HepG2 (cell line): ENCODE measurements around the gene GNB3. TPM values are rescaled to one million over a fixed set of nuclear protein-coding genes. Genes with fewer than 3 reads are reported as not detected.

Experiments
- CHCHD3 ChIP-seq: sonication (generic); formaldehyde crosslinking; IDR thresholded peaks from 2 replicates; pipeline ENCODE4 v1.8.0; 2022; ENCODE audit warnings: mild to moderate bottlenecking, missing genetic modification reagents, moderate library complexity
- CHD4 ChIP-seq: fragments of 200-600 bp; sonication (generic); IDR thresholded peaks from 2 replicates; pipeline ENCODE4 v1.7.0; 2017; ENCODE audit warnings: mild to moderate bottlenecking, low read length, borderline replicate concordance
- HNF4A ChIP-seq: sonication (generic); formaldehyde crosslinking; IDR thresholded peaks from 2 replicates; pipeline ENCODE4 v1.4.0; 2020; ENCODE audit warnings: missing genetic modification reagents
- NFYB ChIP-seq: sonication (generic); formaldehyde crosslinking; IDR thresholded peaks from 2 replicates; pipeline ENCODE4 v1.4.0; 2020; ENCODE audit warnings: missing genetic modification reagents
- SMARCE1 ChIP-seq: fragments of 450-650 bp; IDR thresholded peaks from 2 replicates; pipeline ENCODE4 v1.6.1; 2017; ENCODE audit warnings: borderline replicate concordance
- SYNCRIP ChIP-seq: fragments of 200-400 bp; formaldehyde crosslinking; IDR thresholded peaks from 2 replicates; pipeline ENCODE4 v1.6.1; 2018; ENCODE audit warnings: mild to moderate bottlenecking, low read depth, low read length; ENCODE audit not compliant: insufficient read depth
- TEAD2 ChIP-seq: sonication (generic); formaldehyde crosslinking; IDR thresholded peaks from 2 replicates; pipeline ENCODE4 v1.9.0; 2021; ENCODE audit warnings: missing genetic modification reagents
- ZEB1 ChIP-seq: IDR thresholded peaks from 2 replicates; pipeline ENCODE4 v1.6.1; 2012; ENCODE audit warnings: mild to moderate bottlenecking, low read depth, inconsistent platforms; ENCODE audit not compliant: insufficient replicate concordance
- ZNF180 ChIP-seq: sonication (generic); formaldehyde crosslinking; IDR thresholded peaks from 2 replicates; pipeline ENCODE4 v1.4.0; 2020; ENCODE audit warnings: low read depth, missing genetic modification reagents, borderline replicate concordance
- ZNF207 ChIP-seq: fragments of 450-650 bp; IDR thresholded peaks from 2 replicates; pipeline ENCODE4 v1.6.1; 2016; ENCODE audit warnings: antibody characterized with exemption, borderline replicate concordance
- ZNF589 ChIP-seq: sonication (generic); formaldehyde crosslinking; conservative IDR thresholded peaks from 2 replicates; pipeline ENCODE4 v1.8.0; 2022; ENCODE audit warnings: mild to moderate bottlenecking, moderate library complexity, missing genetic modification reagents
- ZNF660 ChIP-seq: sonication (generic); formaldehyde crosslinking; IDR thresholded peaks from 2 replicates; pipeline ENCODE4 v1.5.1; 2020; ENCODE audit warnings: mild to moderate bottlenecking, low read depth, missing genetic modification reagents, borderline replicate concordance
- ZNF674 ChIP-seq: sonication (generic); formaldehyde crosslinking; IDR thresholded peaks from 2 replicates; pipeline ENCODE4 v1.5.0; 2020; ENCODE audit warnings: low read depth, mild to moderate bottlenecking, missing genetic modification reagents
- ZNF772 ChIP-seq: sonication (generic); formaldehyde crosslinking; IDR thresholded peaks from 2 replicates; pipeline ENCODE4 v1.5.0; 2020; ENCODE audit warnings: mild to moderate bottlenecking, missing genetic modification reagents
- ZNF790 ChIP-seq: sonication (generic); formaldehyde crosslinking; IDR thresholded peaks from 2 replicates; pipeline ENCODE4 v1.8.0; 2022; ENCODE audit warnings: missing genetic modification reagents, mild to moderate bottlenecking, borderline replicate concordance
- polyA plus RNA-seq, 8 experiments: library from polyadenylated mRNA; depleted of rRNA in 3 of 8; stranded (reverse) in 7 of 8; unstranded in 1 of 8; fragments of >200 nt; fragmentation: Illumina TruSeq in 4 of 8; extraction: Trizol in 4 of 8; gene quantifications; 2 replicates each; pipeline versions ENCODE4 v1.2.1 to v1.2.3, GENCODE V29; 2011 to 2016; ENCODE audit warnings: low read depth in 4 of 8, missing spikeins in 1 of 8, mixed read lengths in 1 of 8; ENCODE audit not compliant: insufficient read depth in 1 of 8
- total RNA-seq, 5 experiments: library from RNA; depleted of rRNA; stranded (reverse); fragments of >200 nt; fragmentation: Illumina TruSeq; extraction: Trizol; gene quantifications; 2 replicates each; pipeline ENCODE4 v1.2.3, GENCODE V29; 2016; ENCODE audit warnings: low read depth in 1 of 5
- TF ChIP-seq, protein P1 (sequence below): sonication (generic); formaldehyde crosslinking; IDR thresholded peaks from 2 replicates; pipeline ENCODE4 v1.4.0; 2020; ENCODE audit warnings: missing genetic modification reagents, low read depth, mild to moderate bottlenecking, borderline replicate concordance
- TF ChIP-seq, protein P2 (sequence below): sonication (generic); formaldehyde crosslinking; conservative IDR thresholded peaks from 2 replicates; pipeline ENCODE4 v1.8.0; 2022; ENCODE audit warnings: mild to moderate bottlenecking, moderate library complexity, missing genetic modification reagents
- TF ChIP-seq, protein P3 (sequence below): sonication (generic); formaldehyde crosslinking; IDR thresholded peaks from 2 replicates; pipeline ENCODE4 v1.4.0; 2020; ENCODE audit warnings: missing genetic modification reagents, borderline replicate concordance
- TF ChIP-seq, protein P4 (sequence below): IDR thresholded peaks from 2 replicates; pipeline ENCODE4 v1.6.1; 2016; ENCODE audit warnings: missing compliant biosample characterization, missing genetic modification reagents, borderline replicate concordance
- TF ChIP-seq, protein P5 (sequence below): sonication (generic); formaldehyde crosslinking; IDR thresholded peaks from 2 replicates; pipeline ENCODE4 v1.4.0; 2020; ENCODE audit warnings: missing genetic modification reagents, borderline replicate concordance

The GNB3 gene
- total and polyA plus RNA-seq, 2 of the 13 experiments (the other 11 are each of a cell fraction or from before 2014, with no cell fraction given), result 1.3 to 3.6 TPM

DNA sequence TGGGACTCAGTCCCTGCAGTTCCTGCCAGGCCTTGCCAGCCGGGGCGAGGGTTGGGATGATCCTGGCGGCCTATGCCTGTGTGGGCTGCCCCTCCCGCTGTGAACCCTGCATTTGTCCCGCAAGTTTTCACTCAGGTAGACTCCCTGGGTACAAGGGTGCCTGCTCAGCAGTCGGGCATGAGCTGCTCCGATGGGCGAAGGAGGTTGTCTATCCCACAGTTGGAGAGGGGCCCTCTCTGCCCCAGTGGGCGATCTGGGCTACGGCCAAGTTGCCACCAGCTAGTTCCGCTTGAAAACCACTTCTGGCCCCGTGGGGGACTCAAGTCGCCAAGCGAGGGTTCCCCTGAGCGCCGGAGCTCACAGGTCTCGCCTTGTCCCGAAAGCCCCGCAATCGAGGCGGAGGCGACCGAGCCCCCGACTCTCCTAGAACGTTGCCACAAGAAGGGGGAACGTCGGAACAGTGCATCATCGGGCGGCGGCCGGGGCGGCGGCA is 26.2 kb downstream of the GNB3 start (continued):
- TF ChIP-seq, protein P1, sequence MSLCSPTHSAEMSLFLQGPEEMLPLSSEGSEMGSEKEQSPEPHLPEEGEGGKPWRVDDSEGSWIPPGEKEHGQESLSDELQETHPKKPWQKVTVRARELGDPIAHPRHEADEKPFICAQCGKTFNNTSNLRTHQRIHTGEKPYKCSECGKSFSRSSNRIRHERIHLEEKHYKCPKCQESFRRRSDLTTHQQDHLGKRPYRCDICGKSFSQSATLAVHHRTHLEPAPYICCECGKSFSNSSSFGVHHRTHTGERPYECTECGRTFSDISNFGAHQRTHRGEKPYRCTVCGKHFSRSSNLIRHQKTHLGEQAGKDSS (CRISPR knock-in tag), result no peak
- TF ChIP-seq, protein P2, sequence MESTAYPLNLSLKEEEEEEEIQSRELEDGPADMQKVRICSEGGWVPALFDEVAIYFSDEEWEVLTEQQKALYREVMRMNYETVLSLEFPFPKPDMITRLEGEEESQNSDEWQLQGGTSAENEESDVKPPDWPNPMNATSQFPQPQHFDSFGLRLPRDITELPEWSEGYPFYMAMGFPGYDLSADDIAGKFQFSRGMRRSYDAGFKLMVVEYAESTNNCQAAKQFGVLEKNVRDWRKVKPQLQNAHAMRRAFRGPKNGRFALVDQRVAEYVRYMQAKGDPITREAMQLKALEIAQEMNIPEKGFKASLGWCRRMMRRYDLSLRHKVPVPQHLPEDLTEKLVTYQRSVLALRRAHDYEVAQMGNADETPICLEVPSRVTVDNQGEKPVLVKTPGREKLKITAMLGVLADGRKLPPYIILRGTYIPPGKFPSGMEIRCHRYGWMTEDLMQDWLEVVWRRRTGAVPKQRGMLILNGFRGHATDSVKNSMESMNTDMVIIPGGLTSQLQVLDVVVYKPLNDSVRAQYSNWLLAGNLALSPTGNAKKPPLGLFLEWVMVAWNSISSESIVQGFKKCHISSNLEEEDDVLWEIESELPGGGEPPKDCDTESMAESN, result no peak
- no peak for TF ChIP-seq HNF4A (CRISPR knock-in tag)
- no peak for TF ChIP-seq ZNF207
- TF ChIP-seq, protein P3, sequence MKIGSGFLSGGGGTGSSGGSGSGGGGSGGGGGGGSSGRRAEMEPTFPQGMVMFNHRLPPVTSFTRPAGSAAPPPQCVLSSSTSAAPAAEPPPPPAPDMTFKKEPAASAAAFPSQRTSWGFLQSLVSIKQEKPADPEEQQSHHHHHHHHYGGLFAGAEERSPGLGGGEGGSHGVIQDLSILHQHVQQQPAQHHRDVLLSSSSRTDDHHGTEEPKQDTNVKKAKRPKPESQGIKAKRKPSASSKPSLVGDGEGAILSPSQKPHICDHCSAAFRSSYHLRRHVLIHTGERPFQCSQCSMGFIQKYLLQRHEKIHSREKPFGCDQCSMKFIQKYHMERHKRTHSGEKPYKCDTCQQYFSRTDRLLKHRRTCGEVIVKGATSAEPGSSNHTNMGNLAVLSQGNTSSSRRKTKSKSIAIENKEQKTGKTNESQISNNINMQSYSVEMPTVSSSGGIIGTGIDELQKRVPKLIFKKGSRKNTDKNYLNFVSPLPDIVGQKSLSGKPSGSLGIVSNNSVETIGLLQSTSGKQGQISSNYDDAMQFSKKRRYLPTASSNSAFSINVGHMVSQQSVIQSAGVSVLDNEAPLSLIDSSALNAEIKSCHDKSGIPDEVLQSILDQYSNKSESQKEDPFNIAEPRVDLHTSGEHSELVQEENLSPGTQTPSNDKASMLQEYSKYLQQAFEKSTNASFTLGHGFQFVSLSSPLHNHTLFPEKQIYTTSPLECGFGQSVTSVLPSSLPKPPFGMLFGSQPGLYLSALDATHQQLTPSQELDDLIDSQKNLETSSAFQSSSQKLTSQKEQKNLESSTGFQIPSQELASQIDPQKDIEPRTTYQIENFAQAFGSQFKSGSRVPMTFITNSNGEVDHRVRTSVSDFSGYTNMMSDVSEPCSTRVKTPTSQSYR (CRISPR knock-in tag), result no peak
- TF ChIP-seq TEAD2, result 0 out of 2 replicates have a peak, but pooled peaks have one; percentile 23
- TF ChIP-seq NFYB (CRISPR knock-in tag), result peak; percentile 9; the same call in 1 of the 2 replicates
- TF ChIP-seq ZEB1, result no peak
- TF ChIP-seq, protein P4, sequence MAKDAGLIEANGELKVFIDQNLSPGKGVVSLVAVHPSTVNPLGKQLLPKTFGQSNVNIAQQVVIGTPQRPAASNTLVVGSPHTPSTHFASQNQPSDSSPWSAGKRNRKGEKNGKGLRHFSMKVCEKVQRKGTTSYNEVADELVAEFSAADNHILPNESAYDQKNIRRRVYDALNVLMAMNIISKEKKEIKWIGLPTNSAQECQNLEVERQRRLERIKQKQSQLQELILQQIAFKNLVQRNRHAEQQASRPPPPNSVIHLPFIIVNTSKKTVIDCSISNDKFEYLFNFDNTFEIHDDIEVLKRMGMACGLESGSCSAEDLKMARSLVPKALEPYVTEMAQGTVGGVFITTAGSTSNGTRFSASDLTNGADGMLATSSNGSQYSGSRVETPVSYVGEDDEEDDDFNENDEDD (CRISPR knock-in tag), result no peak
- no peak for TF ChIP-seq ZNF772
- TF ChIP-seq SMARCE1, result no peak
- no peak for TF ChIP-seq SYNCRIP
- no peak for TF ChIP-seq ZNF660
- TF ChIP-seq, protein P5, sequence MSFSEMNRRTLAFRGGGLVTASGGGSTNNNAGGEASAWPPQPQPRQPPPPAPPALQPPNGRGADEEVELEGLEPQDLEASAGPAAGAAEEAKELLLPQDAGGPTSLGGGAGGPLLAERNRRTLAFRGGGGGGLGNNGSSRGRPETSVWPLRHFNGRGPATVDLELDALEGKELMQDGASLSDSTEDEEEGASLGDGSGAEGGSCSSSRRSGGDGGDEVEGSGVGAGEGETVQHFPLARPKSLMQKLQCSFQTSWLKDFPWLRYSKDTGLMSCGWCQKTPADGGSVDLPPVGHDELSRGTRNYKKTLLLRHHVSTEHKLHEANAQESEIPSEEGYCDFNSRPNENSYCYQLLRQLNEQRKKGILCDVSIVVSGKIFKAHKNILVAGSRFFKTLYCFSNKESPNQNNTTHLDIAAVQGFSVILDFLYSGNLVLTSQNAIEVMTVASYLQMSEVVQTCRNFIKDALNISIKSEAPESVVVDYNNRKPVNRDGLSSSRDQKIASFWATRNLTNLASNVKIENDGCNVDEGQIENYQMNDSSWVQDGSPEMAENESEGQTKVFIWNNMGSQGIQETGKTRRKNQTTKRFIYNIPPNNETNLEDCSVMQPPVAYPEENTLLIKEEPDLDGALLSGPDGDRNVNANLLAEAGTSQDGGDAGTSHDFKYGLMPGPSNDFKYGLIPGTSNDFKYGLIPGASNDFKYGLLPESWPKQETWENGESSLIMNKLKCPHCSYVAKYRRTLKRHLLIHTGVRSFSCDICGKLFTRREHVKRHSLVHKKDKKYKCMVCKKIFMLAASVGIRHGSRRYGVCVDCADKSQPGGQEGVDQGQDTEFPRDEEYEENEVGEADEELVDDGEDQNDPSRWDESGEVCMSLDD (CRISPR knock-in tag), result no peak
- TF ChIP-seq CHCHD3 (CRISPR knock-in tag), result no peak
- no peak for TF ChIP-seq ZNF180 (CRISPR knock-in tag)
- no peak for TF ChIP-seq ZNF589 (CRISPR knock-in tag)
- no peak for TF ChIP-seq ZNF674
- no peak for TF ChIP-seq CHD4
- TF ChIP-seq ZNF790 (CRISPR knock-in tag), result no peak
